PC-9 (cell line): ENCODE results near the gene CCL5. TPM values are rescaled to one million over a fixed set of nuclear protein-coding genes. Genes with fewer than 3 reads are reported as not detected.

Experiments
- BruUV-seq: library from RNA; stranded (reverse); fragments of 400-500 nt; replicated peaks from 2 replicates; lab custom pipeline; 2021; lab: Mats Ljungman, UMichigan
- CTCF ChIA-PET: fragments of 300-600 bp; sonication (Branson Sonifier 250); formaldehyde crosslinking; loops from one replicate; lab custom pipeline; 2022; ENCODE audit warnings: antibody characterized with exemption; lab: Charles Lee
- POLR2A ChIA-PET: fragments of 300-600 bp; sonication (Branson Sonifier 250); formaldehyde crosslinking; loops from one replicate; lab custom pipeline; 2022; ENCODE audit warnings: antibody characterized with exemption; ENCODE audit not compliant: unreplicated experiment; lab: Charles Lee
- DNase-seq, 2 experiments: peaks; one replicate each; pipeline versions ENCODE4 v3.0.0 to v3.0.0-alpha.2; 2015 to 2022; ENCODE audit warnings: mixed read lengths in 1 of 2
- H2AFZ ChIP-seq: fragments of 200-600 bp; sonication (generic); 2 replicates; pipeline ENCODE4 v1.8.1; 2017; ENCODE audit warnings: antibody characterized with exemption
- H3F3A ChIP-seq: fragments of 200-600 bp; sonication (generic); 2 replicates; pipeline ENCODE4 v1.8.1; 2017; ENCODE audit warnings: antibody characterized with exemption, mild to moderate bottlenecking, low read depth; ENCODE audit not compliant: insufficient read depth
- H3K27ac ChIP-seq: fragments of 200-600 bp; sonication (generic); 2 replicates; pipeline ENCODE4 v1.6.1; 2016; ENCODE audit warnings: mixed run types
- H3K27me3 ChIP-seq: fragments of 200-600 bp; sonication (generic); 2 replicates; pipeline ENCODE4 v1.6.1; 2016; ENCODE audit warnings: low read depth, mixed run types; ENCODE audit not compliant: insufficient read depth
- H3K36me3 ChIP-seq: fragments of 200-600 bp; sonication (generic); 2 replicates; pipeline ENCODE4 v1.6.1; 2016; ENCODE audit warnings: low read depth, mixed run types
- H3K4me1 ChIP-seq: fragments of 200-600 bp; sonication (generic); replicated peaks from 2 replicates; pipeline ENCODE4 v1.6.1; 2016; ENCODE audit warnings: mixed run types; ENCODE audit not compliant: insufficient read depth
- H3K4me2 ChIP-seq: fragments of 200-600 bp; sonication (generic); 2 replicates; pipeline ENCODE4 v1.6.1; 2017; ENCODE audit warnings: mixed run types
- H3K4me3 ChIP-seq: fragments of 200-600 bp; sonication (generic); 2 replicates; pipeline ENCODE4 v1.6.1; 2016; ENCODE audit warnings: mixed run types
- H3K79me2 ChIP-seq: fragments of 200-600 bp; sonication (generic); 2 replicates; pipeline ENCODE4 v1.6.1; 2017; ENCODE audit warnings: low read depth, mixed run types
- H3K9me2 ChIP-seq: fragments of 200-600 bp; sonication (generic); 2 replicates; pipeline ENCODE4 v1.8.1; 2017; ENCODE audit warnings: mild to moderate bottlenecking; ENCODE audit not compliant: insufficient read depth
- H3K9me3 ChIP-seq: fragments of 200-600 bp; sonication (generic); 2 replicates; pipeline ENCODE4 v1.8.1; 2016; ENCODE audit warnings: low read depth; ENCODE audit not compliant: insufficient read depth
- H4K20me1 ChIP-seq: fragments of 200-600 bp; sonication (generic); 2 replicates; pipeline ENCODE4 v1.8.1; 2017; ENCODE audit not compliant: insufficient read depth
- CTCF ChIP-seq: fragments of 200-600 bp; sonication (generic); conservative IDR thresholded peaks from 2 replicates; pipeline ENCODE4 v1.6.1; 2017; ENCODE audit warnings: mixed run types, antibody characterized with exemption, mild to moderate bottlenecking, moderate library complexity
- EZH2 ChIP-seq: fragments of 200-600 bp; sonication (generic); IDR thresholded peaks from 2 replicates; pipeline ENCODE4 v1.8.0; 2017; ENCODE audit warnings: antibody characterized with exemption, low read depth
- intact Hi-C: fragments of 100-400 bp; cut with micrococcal nuclease; formaldehyde crosslinking; loops from one replicate; pipeline ENCODE4 v1.10.0; 2022; ENCODE audit not compliant: unreplicated experiment
- total RNA-seq: library from RNA; stranded (reverse); gene quantifications from 2 replicates; pipeline ENCODE4 v1.2.3, GENCODE V29; 2021

CCL5 gene
- total RNA-seq, 1 experiment from 2014 or later = not detected

- intact Hi-C loops = no loop called here
- no peak for DNase-seq
Observed at GRCh38 chr17:35912942-35913341, 32.8 kb upstream of the CCL5 start.

GRCh38 chr17:35912339-35912912 is 32.3 kb upstream of the CCL5 start:
- no peaks in the 10 kb centered on the region for H3K36me3 ChIP-seq
- intact Hi-C loops = no loop called here
- no peak for TF ChIP-seq EZH2
- TF ChIP-seq CTCF = no peak
- no peaks in the 10 kb centered on the region for H3F3A ChIP-seq
- no peak overlapping the region for H3K4me3 ChIP-seq
- H3K79me2 ChIP-seq = no peaks in the 10 kb centered on the region
- no peak overlapping the region for H2AFZ ChIP-seq
- no peaks in the 10 kb centered on the region for H3K9me2 ChIP-seq
- no peaks in the 10 kb centered on the region for H3K4me1 ChIP-seq
- no peak for DNase-seq
- no peaks in the 10 kb centered on the region for H4K20me1 ChIP-seq
- ChIA-PET CTCF (no interaction called here), POLR2A (interaction anchor here (0.6 kb wide), 1 partner anchor 14 kb away, joined by 4 read pairs; no protein-coding TSS in a partner anchor)
- no TSS peak for BruUV-seq
- H3K4me2 ChIP-seq = no peak overlapping the region
- no peak overlapping the region for H3K27ac ChIP-seq
- peaks cover 24% of the 10 kb centered on the region for H3K27me3 ChIP-seq
- H3K9me3 ChIP-seq = no peaks in the 10 kb centered on the region

More at GRCh38 chr17:35912942-35913341, 32.8 kb upstream of the CCL5 start:
- no peaks in the 10 kb centered on the region for H3K9me3 ChIP-seq
- ChIA-PET CTCF (no interaction called here), POLR2A (interaction anchor here (0.6 kb wide), 1 partner anchor 15 kb away, joined by 4 read pairs; no protein-coding TSS in a partner anchor)
- H3K4me2 ChIP-seq = no peak overlapping the region
- H3K4me1 ChIP-seq = no peaks in the 10 kb centered on the region
- H3K27ac ChIP-seq = no peak overlapping the region
- no peak overlapping the region for H3K4me3 ChIP-seq
- no peak overlapping the region for H2AFZ ChIP-seq
- no peak for TF ChIP-seq CTCF
- no peak for TF ChIP-seq EZH2
- H3K79me2 ChIP-seq = no peaks in the 10 kb centered on the region
- H3K9me2 ChIP-seq = no peaks in the 10 kb centered on the region
- no TSS peak for BruUV-seq
- H4K20me1 ChIP-seq = no peaks in the 10 kb centered on the region
- H3K36me3 ChIP-seq = no peaks in the 10 kb centered on the region
- peaks cover 19% of the 10 kb centered on the region for H3K27me3 ChIP-seq
- H3F3A ChIP-seq = no peaks in the 10 kb centered on the region

- Histone ChIP-seq H3K9me3 (no peaks in the 10 kb centered on the region), H3K4me1 (no peaks in the 10 kb centered on the region), H3K27ac (no peak overlapping the region), H2AFZ (no peak overlapping the region), H3K36me3 (no peaks in the 10 kb centered on the region), H4K20me1 (no peaks in the 10 kb centered on the region), H3K4me2 (no peak overlapping the region), H3F3A (no peaks in the 10 kb centered on the region), H3K27me3 (peaks cover 23% of the 10 kb centered on the region), H3K9me2 (no peaks in the 10 kb centered on the region), H3K79me2 (no peaks in the 10 kb centered on the region), H3K4me3 (no peak overlapping the region)
- ChIA-PET CTCF (no interaction called here), POLR2A (no interaction called here)
- intact Hi-C loops = no loop called here
- no TSS peak for BruUV-seq
- DNase-seq = no peak
- no peak for TF ChIP-seq CTCF
- no peak for TF ChIP-seq EZH2
Observed at GRCh38 chr17:35909408-35909807, 29.2 kb upstream of the CCL5 start.
